ENCODE measurements around the gene TBC1D22A. TPM values are rescaled to one million over a fixed set of nuclear protein-coding genes. Genes with fewer than 3 reads are reported as not detected.
A peak's percentile ranks its signal among the peaks of the same experiment; 100 is the strongest.

TBC1D22A gene
- total RNA-seq, 4 donors from 2014 or later: 31.2 to 111 (median 41.8) TPM

DNA sequence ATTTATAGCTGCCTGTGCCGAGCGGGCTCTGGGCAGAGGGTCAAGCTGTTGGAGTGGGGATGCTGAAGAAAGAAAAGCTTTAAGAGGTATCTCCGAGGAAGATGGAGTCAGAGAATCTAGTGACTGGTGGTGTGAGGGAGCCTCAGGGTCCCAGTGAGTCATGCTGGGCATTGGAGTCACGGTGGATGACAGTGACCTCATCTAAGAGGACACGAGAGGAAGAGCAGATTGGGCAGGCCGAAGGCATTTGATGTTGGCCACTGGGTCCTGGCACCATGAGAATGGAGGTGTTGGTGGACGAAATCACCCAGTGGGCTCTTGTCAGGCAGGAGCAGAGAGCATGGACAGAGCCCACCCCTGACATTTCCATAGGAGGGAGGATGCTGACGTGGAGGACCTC is 68.4 kb downstream of the TBC1D22A start:
- peaks cover 6% of the 10 kb centered on the region in 2 donors for H3K9me3 ChIP-seq
- intact Hi-C loops (cut with DNase I; ENCODE audit: low total_unique reads): no loop called here
- H3K27me3 ChIP-seq: no peaks in the 10 kb centered on the region
- H3K4me1 ChIP-seq: peaks cover 6 to 30% (median 23%) of the 10 kb centered on the region in 4 donors
- in situ Hi-C loops (cut with MboI; ENCODE audit: low pct_ligation_motif_present in 1 of 4, low pct_unique_long_range_greater_than_20kb in 1 of 4, low sequenced_read_pairs in 3 of 4): loop anchor here in 1 of 4 donors (25.0 kb wide), 1 partner anchor 1656 kb away; a partner anchor contains a TSS
- TF ChIP-seq EP300 (IDR thresholded peaks at IDR 0.05; ENCODE audit: low read depth): no peak
- TF ChIP-seq, protein P1, sequence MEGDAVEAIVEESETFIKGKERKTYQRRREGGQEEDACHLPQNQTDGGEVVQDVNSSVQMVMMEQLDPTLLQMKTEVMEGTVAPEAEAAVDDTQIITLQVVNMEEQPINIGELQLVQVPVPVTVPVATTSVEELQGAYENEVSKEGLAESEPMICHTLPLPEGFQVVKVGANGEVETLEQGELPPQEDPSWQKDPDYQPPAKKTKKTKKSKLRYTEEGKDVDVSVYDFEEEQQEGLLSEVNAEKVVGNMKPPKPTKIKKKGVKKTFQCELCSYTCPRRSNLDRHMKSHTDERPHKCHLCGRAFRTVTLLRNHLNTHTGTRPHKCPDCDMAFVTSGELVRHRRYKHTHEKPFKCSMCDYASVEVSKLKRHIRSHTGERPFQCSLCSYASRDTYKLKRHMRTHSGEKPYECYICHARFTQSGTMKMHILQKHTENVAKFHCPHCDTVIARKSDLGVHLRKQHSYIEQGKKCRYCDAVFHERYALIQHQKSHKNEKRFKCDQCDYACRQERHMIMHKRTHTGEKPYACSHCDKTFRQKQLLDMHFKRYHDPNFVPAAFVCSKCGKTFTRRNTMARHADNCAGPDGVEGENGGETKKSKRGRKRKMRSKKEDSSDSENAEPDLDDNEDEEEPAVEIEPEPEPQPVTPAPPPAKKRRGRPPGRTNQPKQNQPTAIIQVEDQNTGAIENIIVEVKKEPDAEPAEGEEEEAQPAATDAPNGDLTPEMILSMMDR (IDR thresholded peaks at IDR 0.05): no peak
- no peak for TF ChIP-seq POLR2A (IDR thresholded peaks at IDR 0.05)
- no peak for TF ChIP-seq POLR2AphosphoS5 (IDR thresholded peaks at IDR 0.05)
- DNase-seq: no peak
- H3K27ac ChIP-seq: peak overlapping the region in 3 of 4 donors; percentile 62 to 67 (median 66)
- WGBS, 2 donors (ENCODE audit: low coverage in 1 of 2): 71 to 90% methylated on average over 5 to 8 of the region's 8 CpGs
- H3K36me3 ChIP-seq: peaks cover 0 to 3% (median 0%) of the 10 kb centered on the region in 4 donors
- H3K4me3 ChIP-seq: no peak overlapping the region

DNA sequence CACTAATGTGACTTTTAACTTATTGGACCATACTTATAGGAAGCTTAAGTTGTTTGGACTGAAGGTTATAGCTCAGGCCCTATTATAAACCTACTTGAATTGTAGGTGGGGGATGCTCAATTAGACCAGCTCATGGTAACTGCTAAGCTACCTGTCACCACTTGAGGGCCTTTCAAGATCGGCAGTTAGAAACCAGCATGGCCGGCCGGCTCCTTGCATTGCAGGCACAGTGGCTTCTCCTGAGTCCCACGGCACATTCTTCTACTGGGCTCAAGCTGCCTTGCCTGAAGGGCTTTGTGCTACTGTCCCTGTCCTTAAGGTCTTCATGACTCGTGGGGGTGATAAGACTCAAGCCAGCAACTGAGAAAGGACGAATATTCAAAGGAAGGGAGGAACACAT is 70.8 kb downstream of the TBC1D22A start:
- Histone ChIP-seq H3K9me3 (peaks cover 9 to 12% of the 10 kb centered on the region in 2 donors), H3K36me3 (peaks cover 0 to 3% (median 0%) of the 10 kb centered on the region in 4 donors), H3K4me3 (no peak overlapping the region), H3K4me1 (peaks cover 6 to 28% (median 23%) of the 10 kb centered on the region in 4 donors), H3K27ac (no peak overlapping the region), H3K27me3 (no peaks in the 10 kb centered on the region)
- no peak for DNase-seq
- WGBS, 2 donors (ENCODE audit: low coverage in 1 of 2): 90% methylated on average over 6 of the region's 6 CpGs; no CpG with 5 or more reads in 1 of the 2 donors
- intact Hi-C loops (cut with DNase I; ENCODE audit: low total_unique reads): no loop called here
- TF ChIP-seq POLR2A (IDR thresholded peaks at IDR 0.05): no peak
- in situ Hi-C loops (cut with MboI; ENCODE audit: low pct_ligation_motif_present in 1 of 4, low pct_unique_long_range_greater_than_20kb in 1 of 4, low sequenced_read_pairs in 3 of 4): loop anchor here in 1 of 4 donors (25.0 kb wide), 1 partner anchor 1654 kb away; a partner anchor contains a TSS

DNA sequence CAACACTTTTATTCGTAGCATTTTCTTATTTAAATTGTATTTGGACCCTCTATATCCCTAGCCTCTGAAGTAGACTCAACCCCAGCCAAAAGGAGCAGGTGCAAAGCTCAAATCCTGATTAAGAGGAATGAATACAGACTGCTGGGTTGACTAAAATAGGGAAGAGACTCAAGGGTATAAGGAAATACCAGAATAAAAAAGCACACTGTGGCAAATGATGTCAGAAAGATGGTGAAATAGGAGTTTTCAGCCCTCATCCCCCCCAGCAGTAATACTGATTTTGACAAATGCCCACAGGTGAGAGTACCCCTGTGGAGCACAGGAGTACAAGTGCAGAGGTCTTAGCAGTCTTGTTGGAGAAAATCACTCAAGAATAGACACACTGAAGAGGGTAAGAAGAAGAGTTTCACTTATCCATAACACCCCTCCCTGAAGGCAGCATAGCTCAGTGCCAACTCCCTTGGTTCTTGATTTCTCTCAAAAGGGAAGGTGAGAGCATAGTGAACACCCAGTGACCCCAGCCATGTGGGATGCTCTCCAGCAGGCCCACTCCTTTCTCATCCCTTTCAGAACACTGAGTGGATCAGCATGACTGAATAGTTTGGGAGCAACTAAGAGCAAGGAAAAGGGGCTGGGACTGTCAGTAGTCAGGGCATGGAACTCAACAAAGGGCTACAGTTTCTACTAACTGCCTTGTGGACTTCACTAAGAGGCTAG is 71.7 kb downstream of the TBC1D22A start:
- intact Hi-C loops (cut with DNase I; ENCODE audit: low total_unique reads) (no loop called here), in situ Hi-C loops (cut with MboI; ENCODE audit: low pct_ligation_motif_present in 1 of 4, low pct_unique_long_range_greater_than_20kb in 1 of 4, low sequenced_read_pairs in 3 of 4) (loop anchor here in 1 of 4 donors (25.0 kb wide), 1 partner anchor 1653 kb away; a partner anchor contains a TSS)
- Histone ChIP-seq H3K36me3 (peaks cover 0 to 3% (median 0%) of the 10 kb centered on the region in 4 donors), H3K9me3 (peaks cover 9 to 12% of the 10 kb centered on the region in 2 donors), H3K27ac (no peak overlapping the region), H3K4me3 (no peak overlapping the region), H3K4me1 (peaks cover 3 to 18% (median 15%) of the 10 kb centered on the region in 4 donors), H3K27me3 (no peaks in the 10 kb centered on the region)
- no peak for DNase-seq
- no peak for TF ChIP-seq POLR2AphosphoS5 (IDR thresholded peaks at IDR 0.05)
- TF ChIP-seq EP300 (IDR thresholded peaks at IDR 0.05; ENCODE audit: low read depth): no peak
- TF ChIP-seq POLR2A (IDR thresholded peaks at IDR 0.05): no peak
- TF ChIP-seq, protein P1 (IDR thresholded peaks at IDR 0.05): no peak
- 95 to 100% methylated on average over 1 of the region's 1 CpG for WGBS, 2 donors (ENCODE audit: low coverage in 1 of 2)

DNA sequence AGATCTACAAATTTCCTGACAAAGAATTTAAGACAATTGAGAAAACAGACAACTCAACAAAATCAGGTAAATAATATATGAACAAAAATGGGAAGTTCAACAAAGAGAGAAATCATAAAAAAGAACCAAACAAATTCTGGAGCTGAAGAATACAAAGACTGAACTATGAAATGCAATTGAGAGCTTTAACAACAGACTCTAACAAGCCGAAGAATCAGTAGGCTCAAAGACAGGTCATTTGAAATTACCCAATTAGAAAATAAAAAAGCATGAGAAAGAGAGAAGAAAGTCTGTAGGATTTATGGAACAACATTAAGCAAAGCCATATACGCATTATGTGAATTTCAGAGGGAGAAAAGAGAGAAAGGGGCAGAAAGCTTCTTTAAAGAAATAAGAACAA is 72.8 kb downstream of the TBC1D22A start:
- TF ChIP-seq POLR2A (IDR thresholded peaks at IDR 0.05) (no peak), POLR2AphosphoS5 (IDR thresholded peaks at IDR 0.05) (no peak), EP300 (IDR thresholded peaks at IDR 0.05; ENCODE audit: low read depth) (no peak)
- TF ChIP-seq, protein P1 (IDR thresholded peaks at IDR 0.05): no peak
- Histone ChIP-seq H3K4me3 (no peak overlapping the region), H3K36me3 (peaks cover 0 to 3% (median 0%) of the 10 kb centered on the region in 4 donors), H3K9me3 (peaks cover 9 to 12% of the 10 kb centered on the region in 2 donors), H3K27me3 (no peaks in the 10 kb centered on the region), H3K27ac (no peak overlapping the region), H3K4me1 (peaks cover 0 to 7% (median 5%) of the 10 kb centered on the region in 4 donors)
- no peak for DNase-seq
- WGBS, 2 donors (ENCODE audit: low coverage in 1 of 2): 89 to 95% methylated on average over 2 of the region's 2 CpGs
- intact Hi-C loops (cut with DNase I; ENCODE audit: low total_unique reads) (no loop called here), in situ Hi-C loops (cut with MboI; ENCODE audit: low pct_ligation_motif_present in 1 of 4, low pct_unique_long_range_greater_than_20kb in 1 of 4, low sequenced_read_pairs in 3 of 4) (loop anchor here in 1 of 4 donors (25.0 kb wide), 1 partner anchor 1652 kb away; a partner anchor contains a TSS)

All from transverse colon (tissue), 4 donors.